GM21447 (cell line): Measurements from ENCODE around the gene RTN4.

Source experiments
- ATAC-seq: cut with Tn5 transposase; IDR thresholded peaks from one replicate; pipeline ENCODE4 v1.9.1; 2021; ENCODE audit not compliant: unreplicated experiment

RTN4 gene

DNA sequence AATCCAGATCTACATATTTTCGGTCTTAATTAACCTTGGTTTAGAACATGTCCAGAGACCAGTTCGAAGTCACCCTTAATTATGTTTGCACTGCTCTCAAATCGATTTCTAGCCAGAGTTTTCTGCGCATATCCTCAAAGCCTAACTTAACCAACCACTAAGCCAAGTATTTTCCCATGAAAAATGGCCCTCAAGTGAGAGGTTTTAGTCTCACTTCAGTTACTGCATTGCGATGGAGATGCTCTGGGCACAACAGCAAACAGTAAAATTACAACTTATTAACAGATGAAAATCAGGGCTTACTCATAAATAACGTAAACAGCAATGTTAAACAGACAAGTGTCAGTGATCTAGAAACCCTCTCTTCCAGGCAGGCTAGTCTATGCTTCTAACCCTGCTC lies 4.5 kb downstream of the RTN4 start:
- ATAC-seq: no peak

DNA sequence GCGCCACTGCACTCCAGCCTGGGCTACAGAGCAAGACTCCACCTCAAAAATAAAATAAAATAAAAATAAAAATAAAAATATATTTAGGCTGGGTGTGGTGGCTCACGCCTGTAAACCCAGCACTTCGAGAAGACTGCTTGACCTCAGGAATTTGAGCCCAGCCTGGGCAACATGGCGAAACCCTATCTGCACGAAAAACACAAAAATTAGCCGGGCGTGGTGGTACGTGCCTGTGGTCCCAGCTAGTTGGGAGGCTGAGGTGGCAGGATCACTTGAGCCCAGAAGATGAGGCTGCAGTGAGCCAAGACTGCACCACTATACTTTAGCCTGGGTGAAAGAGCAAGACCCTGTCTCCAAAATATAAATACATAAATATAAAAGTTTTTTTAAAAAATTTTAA lies 6.4 kb downstream of the RTN4 start:
- no peak for ATAC-seq

DNA sequence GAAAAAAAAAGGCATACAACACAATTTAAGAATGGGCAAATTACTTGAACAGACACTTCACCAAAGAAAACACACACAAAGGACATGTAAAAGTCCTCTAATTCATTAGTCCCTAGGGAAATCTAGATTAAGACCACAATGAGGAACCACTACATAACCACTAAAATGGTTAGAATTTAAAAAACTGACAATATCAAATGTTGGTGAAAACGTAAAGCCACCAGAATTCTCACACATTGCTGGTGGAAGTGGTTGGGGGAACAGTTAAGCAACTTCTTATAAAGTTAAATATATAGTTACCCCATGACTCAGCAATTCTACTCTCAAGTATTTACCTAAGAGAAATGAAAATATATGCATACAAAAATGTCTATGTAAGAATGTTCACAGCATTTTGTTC lies 11.8 kb downstream of the RTN4 start:
- ATAC-seq: no peak

DNA sequence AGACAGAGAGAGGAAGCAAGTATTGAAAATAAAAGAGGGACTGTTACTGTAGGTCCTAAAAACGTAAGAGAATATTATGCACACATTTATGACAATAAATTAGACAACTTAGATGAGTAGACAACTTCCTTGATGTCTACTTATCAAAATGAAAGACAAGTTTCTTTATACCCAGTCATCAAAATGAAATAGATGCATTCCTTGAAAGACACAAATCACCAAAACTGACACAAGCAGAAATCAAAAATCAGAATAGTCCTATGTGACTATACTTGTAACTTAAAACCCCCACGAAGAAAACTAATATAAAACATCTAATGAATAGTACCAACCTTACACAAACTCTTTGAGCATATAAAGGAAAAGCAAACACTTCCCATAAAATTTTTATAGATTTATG lies 14.5 kb downstream of the RTN4 start:
- ATAC-seq: no peak

DNA sequence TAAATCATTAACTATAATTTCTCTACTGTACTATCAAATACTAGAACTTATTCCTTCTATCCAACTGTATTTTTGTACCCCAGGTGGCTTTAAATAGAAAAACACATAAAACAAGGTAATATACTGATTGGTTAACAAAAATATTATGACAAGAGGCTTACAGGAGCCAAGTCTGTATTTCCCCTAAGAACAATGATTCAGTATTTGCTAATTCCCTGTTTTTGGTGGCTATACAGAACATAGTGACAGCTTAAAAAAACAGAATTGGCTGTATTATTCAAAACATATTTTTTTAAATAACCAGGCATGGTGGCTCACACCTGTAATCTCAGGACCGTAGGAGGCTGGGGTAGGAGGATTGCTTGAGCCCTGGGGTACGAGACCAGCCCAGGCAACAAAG lies 16.3 kb downstream of the RTN4 start:
- ATAC-seq: no peak

DNA sequence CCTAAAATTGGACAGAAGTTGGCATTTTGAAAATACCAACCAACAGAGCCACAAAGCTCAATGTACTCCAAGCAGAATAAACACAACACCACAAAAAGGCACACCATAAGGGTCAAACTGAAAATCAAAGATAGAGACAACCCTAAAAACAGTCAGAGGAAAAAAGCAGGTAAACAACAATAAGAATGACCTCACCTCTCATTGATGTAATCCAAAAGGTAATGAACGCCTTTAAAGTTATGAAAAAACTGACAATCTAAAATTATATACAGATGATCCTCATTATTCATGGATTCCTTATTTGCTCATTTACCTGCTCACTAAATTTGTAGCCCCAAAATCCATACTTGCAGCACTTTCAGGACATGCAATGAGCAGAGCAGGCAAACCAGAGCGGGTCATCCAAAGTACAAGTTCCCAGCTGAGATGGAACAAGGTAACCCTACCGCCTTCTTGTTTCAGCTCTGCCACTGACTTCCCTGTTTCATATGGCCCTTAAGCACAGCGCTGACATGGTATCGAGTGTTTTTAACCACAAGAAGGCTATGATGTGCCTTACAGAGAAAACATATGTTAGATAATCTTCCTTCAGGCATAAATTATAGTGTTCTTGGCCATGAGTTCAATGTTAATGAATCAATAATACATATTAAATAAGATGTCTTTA lies 17.0 kb downstream of the RTN4 start:
- peak; percentile 97 for ATAC-seq

DNA sequence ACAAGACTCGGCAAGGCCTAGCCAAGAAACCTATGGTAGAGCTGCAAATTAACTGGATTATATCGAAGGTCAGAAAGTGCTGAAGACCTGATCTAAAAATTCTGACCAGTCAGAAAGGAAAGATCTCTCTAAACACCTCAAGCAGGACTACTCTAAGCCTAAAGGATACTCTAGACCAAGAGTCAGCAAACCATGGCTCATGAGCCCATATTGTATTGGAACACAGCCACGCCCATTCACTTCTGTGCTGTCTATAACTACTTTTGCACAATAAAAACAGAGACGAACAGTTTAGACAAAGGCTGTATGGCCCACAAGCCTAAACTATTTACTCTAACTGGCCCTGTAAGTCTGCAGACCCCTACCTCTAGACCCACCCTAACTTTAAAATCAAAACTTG lies 18.7 kb downstream of the RTN4 start:
- no peak for ATAC-seq

DNA sequence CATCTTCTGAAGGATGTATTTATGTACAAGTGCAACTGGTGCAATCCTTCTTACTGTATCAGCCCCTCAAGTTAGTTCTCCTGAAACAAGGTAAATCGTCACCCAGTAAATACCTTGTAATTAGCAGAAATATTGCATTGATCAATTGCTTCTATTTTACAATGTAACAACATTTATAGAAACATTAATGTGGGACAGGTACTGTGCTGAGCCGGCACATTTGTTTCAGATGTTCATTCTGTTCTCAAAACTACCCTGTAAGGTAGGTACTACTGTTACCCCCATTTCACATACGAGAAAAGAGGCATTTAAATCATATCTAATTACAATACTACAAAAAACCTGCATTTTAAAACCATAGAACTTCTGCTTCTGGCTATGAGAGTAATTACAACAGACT lies 19.5 kb downstream of the RTN4 start:
- ATAC-seq: no peak

DNA sequence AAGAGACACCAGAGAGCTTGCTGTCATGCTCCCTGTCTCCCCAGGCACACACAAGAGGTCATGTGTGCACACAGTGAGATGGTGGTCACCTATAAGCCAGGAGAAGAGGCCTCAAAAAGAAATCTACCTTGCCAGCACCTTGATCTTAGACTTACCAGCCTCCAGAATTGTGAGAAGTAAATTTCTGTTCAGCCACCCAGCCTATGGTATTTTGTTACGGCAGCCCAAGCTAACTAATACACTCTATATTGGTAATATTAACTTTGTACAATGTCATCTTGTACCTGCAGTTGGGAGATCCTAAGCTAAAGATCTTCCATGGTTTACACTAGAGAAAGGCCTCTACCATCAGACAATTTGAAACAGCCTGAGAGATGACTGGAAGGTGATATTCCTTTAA lies 21.2 kb downstream of the RTN4 start:
- ATAC-seq: no peak

DNA sequence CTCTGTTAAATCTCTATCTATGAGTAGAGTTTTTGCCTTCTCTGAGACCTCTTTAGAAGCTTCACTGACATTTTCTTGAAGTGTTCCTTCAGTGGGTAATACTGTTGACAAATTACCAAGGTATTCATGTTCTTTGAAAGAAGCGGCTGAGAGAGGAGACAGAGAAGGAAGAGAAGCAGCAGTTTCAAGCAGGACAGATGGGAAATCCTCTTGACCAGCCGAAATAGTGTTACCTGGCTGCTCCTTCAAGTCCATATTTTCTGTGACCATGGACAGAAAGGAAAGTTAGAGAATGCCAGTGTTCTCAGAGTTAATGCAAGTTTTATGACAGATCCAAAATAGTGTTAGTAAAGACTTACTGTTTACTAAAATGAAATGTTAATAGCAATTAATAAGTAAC lies 23.0 kb downstream of the RTN4 start:
- ATAC-seq: no peak

DNA sequence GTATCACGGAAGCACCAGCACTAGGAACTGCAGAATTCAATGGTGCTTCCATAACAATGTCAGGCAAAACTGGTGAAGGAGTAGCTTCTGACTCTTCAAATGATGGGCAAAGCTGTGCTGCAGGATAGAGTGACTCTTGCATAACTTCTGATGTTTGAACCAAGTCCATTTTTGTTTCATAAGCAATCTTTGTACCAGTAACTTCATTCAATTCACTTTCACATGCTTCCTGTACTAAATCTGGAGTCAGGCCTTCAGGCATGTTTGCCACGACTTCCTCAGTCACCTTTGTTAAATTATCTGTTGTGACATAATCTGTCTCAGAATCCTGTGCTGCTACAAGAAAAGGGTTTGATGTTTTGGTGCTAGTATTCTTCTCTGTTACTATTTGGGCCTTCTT lies 24.0 kb downstream of the RTN4 start:
- ATAC-seq: no peak

DNA sequence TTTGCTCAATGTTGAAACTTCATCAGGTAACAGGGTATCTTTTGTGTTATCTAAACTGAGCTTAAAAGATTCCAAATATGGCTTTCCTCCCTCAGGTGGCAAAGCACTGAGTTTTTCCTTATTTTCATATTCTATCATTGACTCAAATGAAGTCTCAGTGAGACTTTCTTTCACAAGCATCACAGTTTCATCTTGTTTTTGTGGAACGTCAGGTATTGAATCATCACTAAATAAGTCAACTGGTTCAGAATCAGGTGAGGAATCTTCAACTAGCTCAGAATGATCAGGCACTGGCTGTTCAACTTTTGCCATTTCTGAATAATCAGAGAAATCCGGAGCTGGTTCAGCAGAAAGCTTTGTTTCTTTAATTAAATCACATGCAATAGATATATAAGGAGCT lies 24.6 kb downstream of the RTN4 start:
- ATAC-seq: peak; percentile 47

DNA sequence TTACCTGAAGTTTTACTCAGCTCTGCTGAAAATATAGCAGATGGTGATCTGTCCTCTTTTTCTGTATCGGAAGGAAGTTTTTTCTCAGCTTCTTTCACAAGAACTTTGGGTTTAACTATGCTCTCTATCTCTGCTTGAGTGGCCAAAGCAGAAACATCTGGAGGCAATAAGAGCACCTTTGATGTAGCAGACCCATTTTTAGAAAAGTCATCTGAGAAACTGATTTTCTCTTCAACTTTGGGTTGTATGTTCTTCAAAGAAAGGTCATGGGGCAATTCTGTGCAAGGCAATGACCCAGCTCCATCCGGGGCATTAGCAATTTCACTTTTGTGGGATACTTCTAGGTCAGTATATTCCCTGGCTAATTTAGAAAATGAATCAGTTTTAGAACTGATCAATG lies 25.2 kb downstream of the RTN4 start:
- peak; percentile 62 for ATAC-seq

DNA sequence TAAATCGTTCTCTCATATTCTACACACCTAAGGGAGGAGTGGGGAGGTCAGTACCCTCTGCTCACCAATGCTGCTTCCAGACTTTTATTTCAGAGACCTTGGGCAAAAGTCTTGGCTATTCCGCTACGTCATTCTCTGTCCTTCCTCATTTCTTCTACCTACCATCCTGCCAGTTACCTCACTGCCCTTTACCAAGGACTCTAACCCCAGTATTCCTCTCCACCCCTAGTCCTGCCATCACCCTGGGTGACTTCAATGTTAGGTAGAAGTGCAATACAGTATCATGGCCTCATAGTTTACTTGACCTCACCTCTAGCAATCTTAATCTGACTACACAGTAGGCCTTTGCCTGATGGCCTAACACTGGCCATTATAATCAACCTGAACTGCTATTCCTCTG lies 27.8 kb downstream of the RTN4 start:
- ATAC-seq: no peak

DNA sequence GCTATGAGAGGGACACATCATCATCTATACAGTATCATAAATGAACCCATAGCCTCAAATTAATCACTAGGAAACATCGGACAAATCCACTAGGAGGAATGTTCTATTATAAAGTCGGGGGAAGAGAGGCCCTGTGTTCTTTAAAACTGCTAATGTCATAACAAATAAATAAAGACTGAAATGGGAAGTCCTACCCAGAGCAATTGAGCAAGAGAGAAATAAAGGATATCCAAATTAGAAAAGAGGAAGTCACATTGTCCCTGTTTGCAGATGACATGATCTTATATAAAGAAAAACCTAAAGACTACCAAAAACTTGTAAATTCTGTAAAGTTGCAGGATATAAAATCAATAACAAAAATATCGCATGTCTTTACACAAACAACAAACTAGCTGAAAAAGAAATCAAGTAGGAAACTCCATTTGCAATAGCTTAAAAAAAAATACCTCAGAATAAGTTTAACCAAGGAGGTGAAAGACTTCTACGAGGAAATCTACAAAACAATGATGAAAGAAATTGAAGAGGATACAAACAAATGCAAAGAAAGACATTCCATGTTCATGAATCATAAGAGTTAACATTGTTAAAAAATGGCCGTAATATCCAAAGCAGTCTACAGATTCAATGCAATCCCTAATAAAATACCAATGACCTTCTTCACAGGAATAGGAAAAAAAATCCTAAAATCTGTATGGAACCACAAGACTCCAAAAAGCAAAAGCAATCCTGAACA lies 30.6 kb downstream of the RTN4 start:
- no peak for ATAC-seq

DNA sequence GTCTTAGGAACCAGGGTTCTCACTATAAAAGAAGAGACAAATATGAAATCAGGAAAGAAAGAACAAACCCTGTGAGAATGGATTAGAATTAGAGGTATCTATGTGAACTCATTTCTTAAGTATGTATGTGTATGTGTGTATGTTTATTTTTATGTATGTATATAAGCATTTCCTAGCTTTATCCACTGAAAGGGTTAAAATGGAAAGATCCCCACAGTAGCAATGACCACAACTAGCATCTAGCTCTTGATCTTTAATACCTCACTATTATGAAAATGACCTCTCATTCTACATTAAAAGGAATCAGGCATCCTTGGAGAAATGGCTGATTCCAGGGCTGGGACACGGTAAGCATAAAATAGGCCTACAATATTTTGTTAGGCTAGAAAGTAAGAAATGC lies 31.6 kb downstream of the RTN4 start:
- no peak for ATAC-seq

DNA sequence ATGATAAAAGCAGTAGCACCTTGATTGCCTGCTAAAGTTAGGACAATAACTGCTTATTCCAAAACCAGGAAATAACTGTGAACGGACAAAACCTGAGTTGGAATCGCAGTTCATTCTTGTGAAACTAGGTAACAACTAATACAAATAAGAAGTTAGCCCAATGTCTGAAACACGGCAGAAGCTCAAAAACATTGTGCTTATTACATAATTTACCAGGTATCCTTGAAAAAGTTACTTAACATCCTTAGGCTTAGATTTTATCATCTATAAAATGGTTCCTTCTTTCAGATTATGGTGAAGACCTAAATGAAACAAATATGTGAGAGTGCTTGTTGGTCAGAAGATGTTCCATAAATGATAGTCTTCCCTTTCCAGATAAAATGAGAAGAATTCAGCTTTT lies 32.4 kb downstream of the RTN4 start:
- ATAC-seq: no peak

DNA sequence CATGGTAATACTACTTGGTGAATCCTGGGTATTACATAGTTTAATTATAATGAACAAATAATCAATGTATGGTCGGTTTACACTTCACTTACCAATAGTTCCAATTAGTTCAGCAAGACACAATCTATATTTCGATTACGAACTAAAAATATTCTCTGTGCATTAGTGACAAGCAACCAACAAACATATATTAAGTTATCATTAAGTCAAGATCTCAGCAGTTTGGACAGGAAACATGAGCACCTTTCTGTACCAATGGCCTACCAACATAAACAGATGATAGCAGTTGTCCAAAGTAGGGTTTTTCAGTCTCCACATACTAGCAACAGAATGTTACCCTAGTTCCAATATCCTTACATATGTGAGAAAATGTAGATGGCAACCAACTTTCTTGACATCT lies 32.8 kb downstream of the RTN4 start:
- ATAC-seq: no peak

DNA sequence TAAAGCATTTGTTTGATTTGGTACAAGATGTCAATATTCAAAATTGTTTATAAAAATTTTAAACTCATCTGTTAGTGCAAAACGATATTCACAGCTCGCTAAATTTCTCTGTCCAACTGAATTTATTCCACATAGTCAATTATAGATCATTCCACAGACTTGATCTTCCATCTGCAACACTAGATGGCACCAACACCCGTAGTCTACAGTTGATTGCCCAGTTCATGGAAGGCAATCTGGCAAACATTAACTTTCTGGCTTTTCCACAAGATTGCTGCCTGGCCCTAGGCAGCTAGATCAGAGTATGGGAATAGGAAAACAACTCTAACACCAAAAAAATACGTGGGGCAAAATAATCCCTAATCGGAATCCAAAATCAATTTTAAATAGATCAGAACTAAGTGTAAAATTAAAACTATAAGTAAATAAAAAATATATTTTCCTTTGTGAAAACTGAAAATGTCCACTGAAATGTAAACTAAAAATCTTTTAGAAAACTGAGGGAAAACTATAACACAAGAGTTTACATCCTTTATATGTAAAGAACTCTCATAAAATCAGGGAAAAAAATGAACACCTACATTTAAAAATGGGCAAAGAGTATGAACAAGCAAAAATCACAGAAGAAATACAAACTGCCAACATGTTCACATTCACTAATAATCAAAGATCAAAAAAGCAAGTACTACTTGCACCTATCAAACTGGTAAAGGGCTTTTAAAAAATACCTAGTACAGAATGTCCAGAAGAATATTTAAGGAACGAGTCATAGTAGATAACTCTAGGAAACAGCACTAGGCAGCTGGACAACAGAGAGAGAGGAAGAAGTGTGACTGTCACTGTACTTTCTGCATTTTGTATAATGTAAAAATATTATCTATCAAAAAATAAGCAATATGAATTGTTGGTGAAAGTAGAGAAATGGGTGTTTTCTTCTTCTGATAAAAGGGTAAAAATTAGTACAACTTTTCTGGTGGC lies 35.0 kb downstream of the RTN4 start:
- no peak for ATAC-seq

DNA sequence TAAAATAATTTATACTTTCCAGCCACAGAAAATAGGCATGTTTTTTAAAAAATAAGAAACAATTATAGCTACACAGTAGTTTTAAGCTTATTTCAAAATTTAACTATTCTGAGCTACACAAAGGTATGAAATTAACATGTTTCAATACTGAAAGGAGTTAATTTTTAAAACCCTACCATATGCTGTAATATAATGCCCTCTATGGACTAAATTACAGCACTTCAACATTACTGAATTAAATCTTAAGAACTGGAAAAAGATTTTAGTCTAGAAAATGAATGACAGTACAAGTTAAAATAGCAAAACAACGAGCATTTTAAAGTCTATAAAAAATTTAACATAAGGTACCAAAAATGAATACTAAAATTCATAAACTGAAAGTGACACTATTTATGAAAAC lies 36.3 kb downstream of the RTN4 start:
- ATAC-seq: no peak

DNA sequence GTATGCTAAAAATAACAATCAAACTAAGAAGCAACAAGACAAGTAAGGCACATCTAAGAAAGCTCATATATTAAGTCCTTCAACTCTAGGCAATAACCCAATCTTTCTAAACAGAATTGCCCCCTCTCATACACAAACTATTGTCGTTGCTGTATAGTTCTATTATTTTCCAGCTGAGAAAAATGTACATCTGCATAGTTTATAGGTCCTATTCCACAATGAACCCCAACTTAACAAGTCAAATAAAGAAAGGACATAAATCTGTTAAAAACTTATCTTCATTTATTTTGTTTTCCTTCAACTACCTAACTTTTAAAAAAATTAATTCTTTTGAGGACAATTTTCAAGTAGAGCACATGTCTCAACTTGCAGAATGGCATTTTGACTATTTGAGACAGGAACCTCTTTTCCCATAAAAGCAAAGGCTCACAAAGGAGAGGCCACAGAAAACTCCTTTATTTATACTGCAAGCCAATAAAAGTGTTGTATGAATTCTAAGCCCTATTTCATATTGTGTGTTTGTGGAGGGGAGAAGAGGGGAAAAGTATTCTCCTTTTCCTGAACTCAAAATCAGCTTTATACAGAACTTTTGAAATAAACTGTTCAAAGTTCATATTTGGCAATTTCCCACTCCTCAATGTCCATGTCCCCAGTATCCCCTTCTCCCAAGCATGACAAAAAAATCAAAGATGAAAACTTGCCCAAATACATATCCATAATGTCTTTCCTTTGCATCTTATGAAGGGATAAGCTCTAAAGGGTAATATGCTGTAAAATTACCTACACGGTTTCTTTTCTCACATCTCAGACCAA lies 37.4 kb downstream of the RTN4 start:
- ATAC-seq: no peak
